Measurements from ENCODE around the gene BACH2. TPM values are rescaled to one million over a fixed set of nuclear protein-coding genes. Genes with fewer than 3 reads are reported as not detected.

Gene BACH2
- total and polyA plus RNA-seq, 10 of the 15 experiments (the other 5 are each of a cell fraction or from before 2014, with no cell fraction given), result 0.03 to 0.28 (median 0.04) TPM; not detected in 3

- ATAC-seq (peak; percentile 39; the same call in 2 of the 3 replicates), FAIRE-seq (no peak), DNase-seq (ENCODE audit: low read depth, low spot score) (no peak)
- CTCF ChIA-PET, result interaction anchor here (1.0 to 2.2 kb wide), 2 partner anchors 29 to 509 kb away, joined by 3 to 6 read pairs; no protein-coding TSS in a partner anchor
- Histone ChIP-seq H3K27ac (ENCODE audit: control insufficient read depth, insufficient read depth) (no peak overlapping the region), H4K20me1 (ENCODE audit: control insufficient read depth, insufficient read depth) (no peaks in the 10 kb centered on the region), H3K4me1 (ENCODE audit: control insufficient read depth, insufficient read depth, low read length) (no peaks in the 10 kb centered on the region), H3K9ac (ENCODE audit: control insufficient read depth, insufficient read depth, low read length) (no peak overlapping the region), H3K79me2 (ENCODE audit: control insufficient read depth, insufficient read depth, low read length) (no peaks in the 10 kb centered on the region), H2AFZ (ENCODE audit: control insufficient read depth, low read depth, low read length) (no peak overlapping the region), H3K4me3 (no peak overlapping the region), H3K36me3 (ENCODE audit: control insufficient read depth in 2 of 2, insufficient read depth in 2 of 2, low read length in 1 of 2) (no peaks in the 10 kb centered on the region), H3K27me3 (replicated peaks in 1 of 2; ENCODE audit: control insufficient read depth in 2 of 2, insufficient read depth in 2 of 2, low read length in 1 of 2) (peaks cover 0 to 1% of the 10 kb centered on the region in 2 experiments), H3K4me2 (ENCODE audit: control insufficient read depth, insufficient read depth) (no peak overlapping the region), H3K9me3 (replicated peaks; ENCODE audit: control insufficient read depth, insufficient read depth, low read length) (no peaks in the 10 kb centered on the region)
- TF ChIP-seq BMI1 (IDR thresholded peaks at IDR 0.05; ENCODE audit: borderline replicate concordance), result no peak
- no peak for TF ChIP-seq SPI1 (IDR thresholded peaks at IDR 0.05; ENCODE audit: borderline replicate concordance, insufficient read depth, low read depth, low read length)
- TF ChIP-seq NKRF (conservative IDR thresholded peaks at IDR 0.05), result no peak
- no peak for TF ChIP-seq BCL3 (IDR thresholded peaks at IDR 0.05; ENCODE audit: borderline replicate concordance, insufficient read depth, low read depth, low read length, poor library complexity, severe bottlenecking)
- TF ChIP-seq RFX5 (IDR thresholded peaks at IDR 0.05; ENCODE audit: low read depth, low read length), result no peak
- intact Hi-C loops (cut with micrococcal nuclease; ENCODE audit: unreplicated experiment), result loop anchor here (1.0 kb wide), 2 partner anchors 423 to 509 kb away; no protein-coding TSS in a partner anchor
- POLR2A ChIA-PET, result no interaction called here
- no TSS peak for BruUV-seq (replicated peaks)
- WGBS (ENCODE audit: insufficient coverage, insufficient replicate concordance, low lambda C conversion rate, missing lambda C conversion rate), result 72% methylated on average over 7 of the region's 7 CpGs
- RAD21 ChIA-PET (ENCODE audit: unreplicated experiment), result no interaction called here
- SMC1A ChIA-PET (ENCODE audit: uncharacterized antibody, unreplicated experiment), result interaction anchor here (1.2 kb wide), 1 partner anchor 423 kb away, joined by 3 read pairs; no protein-coding TSS in a partner anchor
- in situ Hi-C loops (cut with MboI), result no loop called here
These were observed 326.6 kb downstream of the BACH2 start for GRCh38 chr6:89970072-89970471.
